H1 (cell line): ENCODE results near the gene FSIP1. TPM values are rescaled to one million over a fixed set of nuclear protein-coding genes. Genes with fewer than 3 reads are reported as not detected.
A peak's percentile ranks its signal among the peaks of the same experiment; 100 is the strongest.

ENCODE experiments used
- BACH1 ChIP-seq: IDR thresholded peaks from 2 replicates; pipeline ENCODE4 v1.6.1; 2012; ENCODE audit warnings: low read length, improper control_type of control experiment
- BCL11A ChIP-seq, 2 experiments: IDR thresholded peaks; one replicate each; pipeline ENCODE4 v1.6.1; 2011; ENCODE audit warnings: low read depth in 2 of 2, low read length in 2 of 2, mild to moderate bottlenecking in 2 of 2
- BRCA1 ChIP-seq: IDR thresholded peaks from 2 replicates; pipeline ENCODE4 v1.6.1; 2012; ENCODE audit warnings: low read depth, low read length, improper control_type of control experiment
- CHD2 ChIP-seq: IDR thresholded peaks from 2 replicates; pipeline ENCODE4 v1.6.1; 2012; ENCODE audit warnings: low read length, improper control_type of control experiment
- EP300 ChIP-seq, 2 experiments: IDR thresholded peaks; 1 replicate in 1 of 2; 2 replicates in 1 of 2; pipeline ENCODE4 v1.6.1; 2011 to 2012; ENCODE audit warnings: low read depth in 2 of 2, low read length in 2 of 2, mild to moderate bottlenecking in 2 of 2, borderline replicate concordance in 1 of 2, inconsistent platforms in 1 of 2, moderate library complexity in 1 of 2
- PHF8 ChIP-seq: fragments of 200-600 bp; sonication (generic); conservative IDR thresholded peaks from 2 replicates; pipeline ENCODE4 v1.7.1; 2012; ENCODE audit warnings: low read depth, mild to moderate bottlenecking, inconsistent platforms, low read length, moderate library complexity
- POLR2A ChIP-seq, 2 experiments: IDR thresholded peaks; 1 replicate in 1 of 2; 2 replicates in 1 of 2; pipeline ENCODE4 v1.6.1; 2011; ENCODE audit warnings: low read depth in 2 of 2, low read length in 2 of 2, mild to moderate bottlenecking in 2 of 2; ENCODE audit errors: control extremely low read depth in 1 of 2
- SP1 ChIP-seq: IDR thresholded peaks from 2 replicates; pipeline ENCODE4 v1.6.1; 2011; ENCODE audit warnings: low read depth, low read length
- SP2 ChIP-seq: IDR thresholded peaks from 2 replicates; pipeline ENCODE4 v1.6.1; 2012; ENCODE audit warnings: mild to moderate bottlenecking, low read length, inconsistent platforms
- TEAD4 ChIP-seq: IDR thresholded peaks from 2 replicates; pipeline ENCODE4 v1.6.1; 2012; ENCODE audit warnings: low read depth, low read length, inconsistent platforms, mixed read lengths
- ZNF274 ChIP-seq: IDR thresholded peaks from 2 replicates; pipeline ENCODE4 v1.7.0; 2012; ENCODE audit warnings: low read length, borderline replicate concordance; ENCODE audit errors: extremely low read depth
- polyA plus RNA-seq, 7 experiments: library from polyadenylated mRNA; depleted of rRNA in 3 of 7; stranded (reverse) in 5 of 7; unstranded in 2 of 7; fragments of >200 nt in 5 of 7; fragments of 200-250 nt in 2 of 7; gene quantifications; 1 replicate in 5 of 7; 2 replicates in 1 of 7; 4 replicates in 1 of 7; pipeline versions ENCODE4 v1.2.1 to v1.2.3, GENCODE V29; 2011 to 2013; ENCODE audit warnings: missing spikeins in 2 of 7, mixed read lengths in 2 of 7
- total RNA-seq: library from RNA; stranded (reverse); fragmentation: NEBNext Ultra II Directional; extraction: Animal tissue kit (Norgen Biotek cat#: 25700); gene quantifications from 2 replicates; pipeline ENCODE4 v1.2.1, GENCODE V29; 2021
- TF ChIP-seq, protein P1 (sequence below): fragments of 300-600 bp; sonication (generic); IDR thresholded peaks from 2 replicates; pipeline ENCODE4 v1.7.1; 2012; ENCODE audit warnings: low read length, moderate library complexity, mild to moderate bottlenecking, inconsistent platforms; ENCODE audit not compliant: insufficient replicate concordance

Gene FSIP1
- total and polyA plus RNA-seq, 2 of the 8 experiments (the other 6 are each of a cell fraction or from before 2014, with no cell fraction given): 0.18 to 1.3 TPM

DNA sequence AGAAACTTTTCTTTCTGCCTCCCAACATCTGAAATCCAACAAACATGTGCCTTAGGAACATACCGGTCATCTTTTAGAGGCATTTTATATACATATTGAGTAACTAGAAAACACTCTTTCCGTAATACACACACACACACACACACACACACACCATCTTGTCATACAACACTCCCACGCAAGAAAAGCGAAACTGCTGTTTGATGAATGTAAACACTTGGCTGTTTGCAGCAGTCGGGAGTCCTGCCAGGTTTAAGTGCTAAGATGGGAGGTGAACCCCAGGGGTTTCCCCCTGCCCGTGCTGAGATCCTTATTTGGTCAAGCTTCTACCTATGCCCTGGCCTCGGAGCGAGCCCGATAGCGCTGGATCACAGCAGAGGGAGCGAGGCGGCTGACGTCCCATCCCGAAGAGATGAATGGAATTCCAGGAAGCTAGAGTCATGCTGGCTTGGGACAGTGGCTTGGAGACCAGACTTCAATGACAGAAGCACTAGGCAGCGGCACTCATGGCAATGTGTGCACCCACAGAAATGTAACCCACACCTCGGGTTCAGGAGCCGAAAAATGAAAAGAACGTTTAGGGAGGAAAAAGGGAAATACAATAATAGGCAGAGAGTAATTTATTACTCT, 203.0 kb downstream of the FSIP1 start (continued):
- TF ChIP-seq, protein P1, sequence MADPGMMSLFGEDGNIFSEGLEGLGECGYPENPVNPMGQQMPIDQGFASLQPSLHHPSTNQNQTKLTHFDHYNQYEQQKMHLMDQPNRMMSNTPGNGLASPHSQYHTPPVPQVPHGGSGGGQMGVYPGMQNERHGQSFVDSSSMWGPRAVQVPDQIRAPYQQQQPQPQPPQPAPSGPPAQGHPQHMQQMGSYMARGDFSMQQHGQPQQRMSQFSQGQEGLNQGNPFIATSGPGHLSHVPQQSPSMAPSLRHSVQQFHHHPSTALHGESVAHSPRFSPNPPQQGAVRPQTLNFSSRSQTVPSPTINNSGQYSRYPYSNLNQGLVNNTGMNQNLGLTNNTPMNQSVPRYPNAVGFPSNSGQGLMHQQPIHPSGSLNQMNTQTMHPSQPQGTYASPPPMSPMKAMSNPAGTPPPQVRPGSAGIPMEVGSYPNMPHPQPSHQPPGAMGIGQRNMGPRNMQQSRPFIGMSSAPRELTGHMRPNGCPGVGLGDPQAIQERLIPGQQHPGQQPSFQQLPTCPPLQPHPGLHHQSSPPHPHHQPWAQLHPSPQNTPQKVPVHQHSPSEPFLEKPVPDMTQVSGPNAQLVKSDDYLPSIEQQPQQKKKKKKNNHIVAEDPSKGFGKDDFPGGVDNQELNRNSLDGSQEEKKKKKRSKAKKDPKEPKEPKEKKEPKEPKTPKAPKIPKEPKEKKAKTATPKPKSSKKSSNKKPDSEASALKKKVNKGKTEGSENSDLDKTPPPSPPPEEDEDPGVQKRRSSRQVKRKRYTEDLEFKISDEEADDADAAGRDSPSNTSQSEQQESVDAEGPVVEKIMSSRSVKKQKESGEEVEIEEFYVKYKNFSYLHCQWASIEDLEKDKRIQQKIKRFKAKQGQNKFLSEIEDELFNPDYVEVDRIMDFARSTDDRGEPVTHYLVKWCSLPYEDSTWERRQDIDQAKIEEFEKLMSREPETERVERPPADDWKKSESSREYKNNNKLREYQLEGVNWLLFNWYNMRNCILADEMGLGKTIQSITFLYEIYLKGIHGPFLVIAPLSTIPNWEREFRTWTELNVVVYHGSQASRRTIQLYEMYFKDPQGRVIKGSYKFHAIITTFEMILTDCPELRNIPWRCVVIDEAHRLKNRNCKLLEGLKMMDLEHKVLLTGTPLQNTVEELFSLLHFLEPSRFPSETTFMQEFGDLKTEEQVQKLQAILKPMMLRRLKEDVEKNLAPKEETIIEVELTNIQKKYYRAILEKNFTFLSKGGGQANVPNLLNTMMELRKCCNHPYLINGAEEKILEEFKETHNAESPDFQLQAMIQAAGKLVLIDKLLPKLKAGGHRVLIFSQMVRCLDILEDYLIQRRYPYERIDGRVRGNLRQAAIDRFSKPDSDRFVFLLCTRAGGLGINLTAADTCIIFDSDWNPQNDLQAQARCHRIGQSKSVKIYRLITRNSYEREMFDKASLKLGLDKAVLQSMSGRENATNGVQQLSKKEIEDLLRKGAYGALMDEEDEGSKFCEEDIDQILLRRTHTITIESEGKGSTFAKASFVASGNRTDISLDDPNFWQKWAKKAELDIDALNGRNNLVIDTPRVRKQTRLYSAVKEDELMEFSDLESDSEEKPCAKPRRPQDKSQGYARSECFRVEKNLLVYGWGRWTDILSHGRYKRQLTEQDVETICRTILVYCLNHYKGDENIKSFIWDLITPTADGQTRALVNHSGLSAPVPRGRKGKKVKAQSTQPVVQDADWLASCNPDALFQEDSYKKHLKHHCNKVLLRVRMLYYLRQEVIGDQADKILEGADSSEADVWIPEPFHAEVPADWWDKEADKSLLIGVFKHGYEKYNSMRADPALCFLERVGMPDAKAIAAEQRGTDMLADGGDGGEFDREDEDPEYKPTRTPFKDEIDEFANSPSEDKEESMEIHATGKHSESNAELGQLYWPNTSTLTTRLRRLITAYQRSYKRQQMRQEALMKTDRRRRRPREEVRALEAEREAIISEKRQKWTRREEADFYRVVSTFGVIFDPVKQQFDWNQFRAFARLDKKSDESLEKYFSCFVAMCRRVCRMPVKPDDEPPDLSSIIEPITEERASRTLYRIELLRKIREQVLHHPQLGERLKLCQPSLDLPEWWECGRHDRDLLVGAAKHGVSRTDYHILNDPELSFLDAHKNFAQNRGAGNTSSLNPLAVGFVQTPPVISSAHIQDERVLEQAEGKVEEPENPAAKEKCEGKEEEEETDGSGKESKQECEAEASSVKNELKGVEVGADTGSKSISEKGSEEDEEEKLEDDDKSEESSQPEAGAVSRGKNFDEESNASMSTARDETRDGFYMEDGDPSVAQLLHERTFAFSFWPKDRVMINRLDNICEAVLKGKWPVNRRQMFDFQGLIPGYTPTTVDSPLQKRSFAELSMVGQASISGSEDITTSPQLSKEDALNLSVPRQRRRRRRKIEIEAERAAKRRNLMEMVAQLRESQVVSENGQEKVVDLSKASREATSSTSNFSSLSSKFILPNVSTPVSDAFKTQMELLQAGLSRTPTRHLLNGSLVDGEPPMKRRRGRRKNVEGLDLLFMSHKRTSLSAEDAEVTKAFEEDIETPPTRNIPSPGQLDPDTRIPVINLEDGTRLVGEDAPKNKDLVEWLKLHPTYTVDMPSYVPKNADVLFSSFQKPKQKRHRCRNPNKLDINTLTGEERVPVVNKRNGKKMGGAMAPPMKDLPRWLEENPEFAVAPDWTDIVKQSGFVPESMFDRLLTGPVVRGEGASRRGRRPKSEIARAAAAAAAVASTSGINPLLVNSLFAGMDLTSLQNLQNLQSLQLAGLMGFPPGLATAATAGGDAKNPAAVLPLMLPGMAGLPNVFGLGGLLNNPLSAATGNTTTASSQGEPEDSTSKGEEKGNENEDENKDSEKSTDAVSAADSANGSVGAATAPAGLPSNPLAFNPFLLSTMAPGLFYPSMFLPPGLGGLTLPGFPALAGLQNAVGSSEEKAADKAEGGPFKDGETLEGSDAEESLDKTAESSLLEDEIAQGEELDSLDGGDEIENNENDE: no peak
- TF ChIP-seq EP300 (IDR thresholded peaks at IDR 0.05; ENCODE audit: borderline replicate concordance in 1 of 2, low read depth in 2 of 2, low read length in 2 of 2) (peak in 1 of 2 experiments; percentile 94; a peak in 1 of 3 replicates), CHD2 (no peak; the same call in 1 of the 2 replicates), POLR2A (IDR thresholded peaks at IDR 0.05; ENCODE audit: control extremely low read depth in 1 of 2, low read depth in 2 of 2, low read length in 2 of 2) (peak; percentile 38 to 65; a peak in 2 of 3 replicates), ZNF274 (no peak), TEAD4 (peak; percentile 98), PHF8 (no peak), SP1 (no peak), BACH1 (no peak; the same call in 1 of the 2 replicates), BCL11A (IDR thresholded peaks at IDR 0.05; ENCODE audit: low read depth in 2 of 2, low read length in 2 of 2) (no peak), BRCA1 (no peak), SP2 (no peak)
